Stimulated activated CD8-positive, alpha-beta memory T cell treated with anti-CD3 and anti-CD28 coated beads, Interleukin-15, amount 100 ng/mL, for 4 hours (primary cell): ENCODE results near the gene POTEM.
"Not testable (repeated sequence)": the region's sequence is repeated elsewhere in the genome, so short reads cannot be mapped to it uniquely, and the experiment has no call there.

Experiments used
- DNase-seq, 2 donors: peaks; one replicate each; pipeline ENCODE4 v3.0.0-alpha.2; 2020; ENCODE audit warnings: low read depth in 2 of 2

POTEM gene

DNA sequence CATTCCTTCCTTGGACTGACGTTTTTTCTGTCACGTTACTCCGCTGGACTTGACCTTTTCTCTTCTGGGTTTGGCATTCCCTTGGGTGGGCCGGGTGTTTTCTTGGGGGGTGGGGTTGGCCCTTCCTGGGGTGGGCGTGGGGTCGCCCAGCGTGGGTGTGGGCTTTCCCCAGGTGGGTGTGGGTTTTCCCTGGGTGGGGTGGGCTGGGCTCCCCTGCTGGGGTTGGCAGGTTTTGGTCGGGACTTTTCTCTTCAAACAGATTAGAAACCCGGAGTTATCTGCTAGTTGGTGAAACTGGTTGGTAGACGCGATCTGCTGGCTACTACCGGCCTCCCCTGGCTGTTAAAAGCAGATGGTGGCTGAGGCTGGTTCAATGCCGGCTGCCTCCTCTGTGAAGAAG is at the start of gene POTEM:
Gene POTEM (plus strand): TSS at position 301 of the 400 bp plus-strand sequence. CDS start 52 bp downstream, at position 353.
- not testable (repeated sequence) for DNase-seq

DNA sequence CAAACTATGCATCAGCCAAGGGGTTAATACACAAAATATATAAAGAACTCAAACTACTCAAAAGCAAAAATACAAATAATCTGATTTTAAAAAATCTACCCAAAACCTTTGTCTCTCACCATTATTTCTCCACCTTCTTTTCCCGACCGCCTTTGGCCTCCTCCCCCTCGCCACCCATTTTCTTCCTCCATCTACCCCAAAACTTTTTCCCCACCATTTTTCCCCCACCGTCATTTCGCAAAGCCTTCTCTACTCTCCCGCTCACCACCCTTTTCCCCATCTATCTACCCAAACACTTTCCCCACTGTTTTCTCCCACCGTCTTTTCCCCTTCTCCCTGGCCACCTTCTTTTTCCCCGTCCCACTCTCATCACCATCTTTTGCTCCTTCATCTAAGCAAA is 48.9 kb upstream of the POTEM start:
- DNase-seq, result not testable (repeated sequence)

DNA sequence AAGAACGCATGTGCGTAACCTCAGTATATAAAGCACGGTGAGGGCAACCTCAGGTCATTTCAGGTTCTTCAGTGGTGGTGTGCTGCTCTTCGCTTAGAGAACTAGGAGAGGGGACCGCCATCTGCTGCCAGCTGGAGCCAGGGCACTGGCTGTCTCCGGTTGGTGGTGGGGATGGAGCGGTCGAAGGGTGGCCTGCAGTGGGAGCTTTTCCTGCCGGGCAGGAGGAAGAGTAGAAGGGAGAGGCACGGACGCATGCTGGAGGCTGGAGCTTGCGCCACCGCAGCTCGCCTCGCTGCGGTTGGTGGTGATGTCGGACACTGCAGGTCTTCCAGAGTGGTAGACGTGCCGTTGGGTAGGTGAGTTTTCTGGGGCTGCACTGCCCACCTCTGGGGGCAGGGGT is 47.2 kb upstream of the POTEM start:
- not testable (repeated sequence) for DNase-seq

DNA sequence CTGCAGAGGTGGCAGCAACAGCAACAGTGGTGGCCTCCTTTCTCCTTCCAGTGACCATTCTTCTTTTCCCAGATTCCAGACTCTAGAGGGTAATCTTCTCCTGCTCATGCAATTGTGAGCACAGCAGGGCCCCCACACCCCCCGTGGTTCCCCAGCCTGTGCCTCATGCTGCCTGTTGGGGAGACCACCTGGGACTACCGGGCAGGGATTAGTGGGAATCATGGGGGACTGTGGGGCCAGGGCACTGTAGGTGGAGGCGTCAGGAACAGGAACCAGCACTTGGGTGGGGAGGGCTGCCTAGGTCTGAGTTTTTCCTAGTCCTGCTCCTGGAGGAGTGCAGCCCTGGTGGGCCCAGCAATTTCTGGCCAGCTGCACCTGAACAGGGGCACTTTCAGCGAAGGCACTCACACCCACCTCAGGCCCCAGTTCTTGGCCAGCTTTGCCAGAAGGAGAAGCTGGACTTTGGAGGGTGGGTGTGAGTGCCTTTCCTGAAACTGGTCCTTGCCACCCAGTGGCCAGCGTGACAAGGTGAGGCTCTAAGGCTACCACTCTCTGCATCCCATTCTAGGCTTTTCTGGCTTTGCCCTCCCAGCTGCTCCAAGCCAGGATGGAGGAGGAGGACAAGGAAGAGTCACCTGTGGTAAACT is 46.1 kb upstream of the POTEM start:
- not testable (repeated sequence) for DNase-seq

- not testable (repeated sequence) for DNase-seq
Observed at GRCh38 chr14:18936848-18937247, 30.4 kb upstream of the POTEM start.

GRCh38 chr14:18938733-18939132 is 28.5 kb upstream of the POTEM start:
- DNase-seq, result not testable (repeated sequence)

- not testable (repeated sequence) for DNase-seq
Observed at GRCh38 chr14:18949939-18950338, 17.3 kb upstream of the POTEM start.

GRCh38 chr14:18953085-18953484 is 14.1 kb upstream of the POTEM start:
- not testable (repeated sequence) for DNase-seq

DNA sequence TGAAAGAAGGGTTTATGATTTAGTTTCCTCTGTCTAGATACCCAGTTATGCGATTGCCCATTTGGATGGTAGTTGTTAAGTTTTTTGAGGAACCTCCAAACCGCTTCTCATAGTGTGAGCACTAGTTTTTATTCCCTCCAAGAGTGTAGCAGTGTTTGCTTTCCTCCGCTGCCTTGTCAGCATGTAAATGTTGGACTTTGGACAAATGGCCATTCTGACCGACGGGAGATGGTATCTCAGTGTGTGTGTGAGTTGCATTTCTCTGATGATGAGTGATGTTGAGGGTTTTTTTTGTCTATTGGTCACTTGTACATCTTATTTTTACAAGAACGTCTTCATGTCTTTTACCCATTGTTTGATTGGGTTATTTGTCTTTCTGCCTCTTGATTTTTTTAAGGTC is 11.4 kb upstream of the POTEM start:
- not testable (repeated sequence) for DNase-seq

GRCh38 chr14:18961576-18961975 is 5.7 kb upstream of the POTEM start:
- not testable (repeated sequence) for DNase-seq

DNA sequence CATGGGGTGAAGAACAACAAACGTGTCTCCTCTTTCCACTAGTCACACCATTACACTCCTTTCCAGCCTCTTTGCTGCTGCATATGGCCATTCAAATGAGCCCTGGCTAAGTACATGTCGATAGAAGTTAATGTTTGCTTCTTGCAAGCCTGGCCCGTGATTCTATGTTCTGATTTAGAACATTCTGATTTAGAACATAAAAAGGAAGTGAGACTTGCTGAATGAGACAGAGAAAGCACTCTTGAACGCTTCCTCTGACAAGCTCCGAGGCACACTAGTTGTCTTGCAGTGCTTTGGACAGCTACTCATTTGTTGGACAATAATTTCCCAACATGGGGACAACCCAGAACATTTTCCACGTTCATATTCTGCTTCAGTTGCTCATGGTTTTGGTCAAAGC is 5.1 kb upstream of the POTEM start:
- not testable (repeated sequence) for DNase-seq

- not testable (repeated sequence) for DNase-seq
Observed at GRCh38 chr14:18963276-18963675, 4.0 kb upstream of the POTEM start.

- not testable (repeated sequence) for DNase-seq
Observed at GRCh38 chr14:18964878-18965277, 2.4 kb upstream of the POTEM start.

- not testable (repeated sequence) for DNase-seq
Observed at GRCh38 chr14:19002566-19002965, 35.3 kb downstream of the POTEM start.

DNA sequence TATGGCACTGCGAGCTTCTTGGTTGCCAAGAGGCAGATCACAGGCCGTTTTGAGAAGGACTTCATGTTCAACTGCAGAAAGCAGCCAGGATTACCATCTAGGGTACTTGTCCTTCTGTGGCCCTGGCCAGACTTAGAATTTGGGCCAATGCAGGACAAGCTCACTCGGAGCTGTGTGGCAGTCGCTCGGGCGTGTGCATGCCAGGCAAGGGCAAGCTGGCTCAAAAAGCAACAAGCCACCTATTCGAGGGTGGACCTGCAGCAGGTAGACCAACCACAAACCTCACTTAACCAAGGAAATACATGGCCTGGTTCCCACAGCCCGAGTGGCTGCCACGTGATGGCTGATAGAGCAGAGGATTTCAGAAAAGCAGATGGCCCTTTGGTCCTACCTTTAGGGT is 39.3 kb downstream of the POTEM start:
- not testable (repeated sequence) for DNase-seq

- DNase-seq, result not testable (repeated sequence)
Observed at GRCh38 chr14:19007678-19008077, 40.4 kb downstream of the POTEM start.

- DNase-seq, result not testable (repeated sequence)
Observed at GRCh38 chr14:19011029-19011428, 43.8 kb downstream of the POTEM start.

DNA sequence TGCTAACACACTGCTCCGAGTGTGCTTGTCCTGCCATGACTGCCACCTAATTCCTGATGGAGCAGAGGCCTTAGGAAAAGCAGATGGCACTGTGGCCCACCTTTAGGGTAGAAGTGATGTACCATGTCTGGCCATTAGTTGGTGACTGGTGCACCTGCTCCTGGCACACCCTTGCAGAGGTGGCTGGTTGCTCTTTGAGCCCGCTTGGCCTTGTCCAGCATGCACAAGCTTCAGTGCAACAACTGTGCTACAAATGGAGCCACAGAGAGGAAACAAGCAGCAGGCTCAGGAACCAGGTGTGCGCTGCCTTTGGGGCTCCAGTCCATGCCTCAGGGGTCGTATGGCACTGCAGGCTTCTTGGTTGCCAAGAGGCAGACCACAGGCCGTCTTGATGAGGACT is 44.5 kb downstream of the POTEM start:
- not testable (repeated sequence) for DNase-seq

DNA sequence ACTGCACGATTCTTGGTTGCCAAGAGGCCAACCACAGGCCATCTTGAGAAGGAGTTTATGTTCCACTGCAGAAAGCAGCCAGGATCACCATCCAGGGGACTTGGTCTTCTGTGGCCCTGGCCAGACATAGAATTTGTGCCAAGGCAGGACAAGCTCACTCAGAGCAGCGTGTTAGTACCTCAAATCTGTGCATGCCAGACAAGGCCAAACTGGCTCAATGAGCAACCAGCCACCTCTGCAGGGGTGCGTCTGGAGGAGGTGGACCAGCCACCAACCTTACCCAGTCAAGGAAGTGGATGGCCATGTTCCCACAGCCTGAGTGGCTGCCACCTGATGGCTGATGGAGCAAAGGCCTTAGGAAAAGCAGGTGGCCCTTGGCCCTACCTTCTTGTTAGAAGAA is 48.0 kb downstream of the POTEM start:
- not testable (repeated sequence) for DNase-seq

GRCh38 chr14:19025080-19025589 is 57.9 kb downstream of the POTEM start:
- DNase-seq, result not testable (repeated sequence)

DNA sequence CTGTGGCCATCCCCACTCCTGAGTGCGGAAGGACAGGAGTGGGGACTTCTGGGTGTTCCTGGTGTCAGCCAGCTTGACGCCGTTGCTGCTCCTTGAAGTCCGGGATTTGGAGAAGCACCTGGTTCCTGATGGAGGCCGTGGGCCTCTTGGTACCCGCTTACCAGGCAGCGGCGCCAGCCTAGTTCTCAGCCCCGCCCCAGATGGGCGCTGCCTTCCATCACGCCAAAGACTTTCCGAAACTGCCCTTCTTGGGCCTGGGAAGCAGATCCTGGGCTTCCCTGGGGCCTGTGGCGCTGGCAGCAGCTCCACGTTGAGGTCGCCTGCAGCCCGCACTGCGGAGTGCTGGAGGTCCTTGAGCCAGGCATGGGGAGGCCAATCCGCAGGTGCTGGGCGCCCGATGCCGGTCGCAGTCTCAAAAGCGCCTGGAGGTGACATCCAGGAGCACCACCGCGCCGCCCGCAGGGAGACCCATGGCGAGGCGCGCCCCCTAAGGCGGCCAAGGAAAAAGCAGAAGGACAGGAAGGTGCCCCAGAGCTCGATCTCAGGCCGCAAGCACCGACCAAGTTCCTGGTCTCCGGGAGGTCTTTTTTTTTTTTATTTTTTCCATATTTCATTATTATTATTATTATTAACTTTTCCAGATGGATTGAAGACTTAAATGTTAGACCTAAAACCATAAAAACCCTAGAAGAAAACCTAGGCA is 59.6 kb downstream of the POTEM start:
- not testable (repeated sequence) for DNase-seq

- DNase-seq, result not testable (repeated sequence)
Observed at GRCh38 chr14:19027895-19028294, 60.7 kb downstream of the POTEM start.
